Nephron (organoid): ENCODE results near the gene CDC6.

ENCODE experiments used
- H3K27ac Mint-ChIP-seq, 3 experiments: 2 replicates each; pipeline ENCODE4 v1.8.0; 2020; ENCODE audit warnings: mixed read lengths in 3 of 3, mild to moderate bottlenecking in 2 of 3, moderate library complexity in 1 of 3
- H3K27me3 Mint-ChIP-seq: 2 replicates; pipeline ENCODE4 v1.8.0; 2021; ENCODE audit warnings: low read depth, mild to moderate bottlenecking, moderate library complexity, mixed read lengths
- H3K36me3 Mint-ChIP-seq: 2 replicates; pipeline ENCODE4 v1.8.0; 2020; ENCODE audit warnings: low read depth, mixed read lengths
- H3K4me1 Mint-ChIP-seq: 2 replicates; pipeline ENCODE4 v1.8.0; 2020; ENCODE audit warnings: mixed read lengths
- H3K4me3 Mint-ChIP-seq, 3 experiments: 2 replicates each; pipeline ENCODE4 v1.8.0; 2020; ENCODE audit warnings: mild to moderate bottlenecking in 3 of 3, mixed read lengths in 3 of 3, moderate library complexity in 2 of 3
- H3K9me3 Mint-ChIP-seq: 2 replicates; pipeline ENCODE4 v1.8.0; 2020; ENCODE audit warnings: mixed read lengths
- CTCF ChIP-seq, 3 experiments: fragments of 200-600 bp; sonication (generic); IDR thresholded peaks; one replicate each; pipeline ENCODE4 v1.5.0; 2021; ENCODE audit warnings: antibody characterized with exemption in 3 of 3; ENCODE audit not compliant: unreplicated experiment in 3 of 3

The CDC6 gene

GRCh38 chr17:40326832-40327199 is 39.1 kb downstream of the CDC6 start:
- H3K36me3 Mint-ChIP-seq, result peaks cover 11% of the 10 kb centered on the region
- no peaks in the 10 kb centered on the region for H3K27me3 Mint-ChIP-seq
- TF ChIP-seq CTCF (IDR thresholded peaks at IDR 0.05; ENCODE audit: unreplicated experiment in 3 of 3), result no peak
- peak overlapping the region in 2 of 3 experiments; percentile 71 to 80 for H3K27ac Mint-ChIP-seq
- peaks cover 81% of the 10 kb centered on the region for H3K4me1 Mint-ChIP-seq
- no peak overlapping the region for H3K4me3 Mint-ChIP-seq
- H3K9me3 Mint-ChIP-seq, result no peaks in the 10 kb centered on the region

GRCh38 chr17:40327244-40327729 is 39.6 kb downstream of the CDC6 start:
- peak overlapping the region in 1 of 3 experiments; percentile 34 for H3K4me3 Mint-ChIP-seq
- no peaks in the 10 kb centered on the region for H3K27me3 Mint-ChIP-seq

GRCh38 chr17:40327735-40328385 is 40.2 kb downstream of the CDC6 start:
- peaks cover 78% of the 10 kb centered on the region for H3K4me1 Mint-ChIP-seq
- H3K9me3 Mint-ChIP-seq, result no peaks in the 10 kb centered on the region
- peaks cover 16% of the 10 kb centered on the region for H3K36me3 Mint-ChIP-seq
- H3K4me3 Mint-ChIP-seq, result peak overlapping the region in 1 of 3 experiments; percentile 34
- H3K27me3 Mint-ChIP-seq, result no peaks in the 10 kb centered on the region
- peak overlapping the region; percentile 54 to 84 (median 80) for H3K27ac Mint-ChIP-seq
- no peak for TF ChIP-seq CTCF (IDR thresholded peaks at IDR 0.05; ENCODE audit: unreplicated experiment in 3 of 3)

More at GRCh38 chr17:40327244-40327729, 39.6 kb downstream of the CDC6 start:
- Mint-ChIP-seq H3K4me1 (peaks cover 79% of the 10 kb centered on the region), H3K27ac (peak overlapping the region; percentile 54 to 84 (median 80)), H3K36me3 (peaks cover 12% of the 10 kb centered on the region), H3K9me3 (no peaks in the 10 kb centered on the region)
- TF ChIP-seq CTCF (IDR thresholded peaks at IDR 0.05; ENCODE audit: unreplicated experiment in 3 of 3), result no peak

GRCh38 chr17:40328386-40328766 is 40.7 kb downstream of the CDC6 start:
- Mint-ChIP-seq H3K4me3 (peak overlapping the region in 1 of 3 experiments; percentile 17), H3K27ac (peak overlapping the region in 2 of 3 experiments; percentile 66 to 80), H3K9me3 (no peaks in the 10 kb centered on the region), H3K27me3 (no peaks in the 10 kb centered on the region), H3K36me3 (peaks cover 20% of the 10 kb centered on the region), H3K4me1 (peaks cover 75% of the 10 kb centered on the region)
- no peak for TF ChIP-seq CTCF (IDR thresholded peaks at IDR 0.05; ENCODE audit: unreplicated experiment in 3 of 3)

GRCh38 chr17:40329839-40330794 is 42.4 kb downstream of the CDC6 start:
- Mint-ChIP-seq H3K4me1 (peaks cover 74% of the 10 kb centered on the region), H3K27ac (peak overlapping the region in 2 of 3 experiments; percentile 24 to 79), H3K4me3 (peak overlapping the region in 1 of 3 experiments; percentile 20), H3K36me3 (peaks cover 24% of the 10 kb centered on the region), H3K9me3 (no peaks in the 10 kb centered on the region), H3K27me3 (no peaks in the 10 kb centered on the region)
- TF ChIP-seq CTCF (IDR thresholded peaks at IDR 0.05; ENCODE audit: unreplicated experiment in 3 of 3), result no peak
